Measurements from ENCODE around the gene DLK2. TPM values are rescaled to one million over a fixed set of nuclear protein-coding genes. Genes with fewer than 3 reads are reported as not detected.

The DLK2 gene
- total RNA-seq, 1 experiment from 2014 or later: 0.75 TPM

- no peak overlapping the region for H3K4me3 Mint-ChIP-seq (ENCODE audit: unreplicated experiment)
- no TSS peak for BruUV-seq (replicated peaks)
- Histone ChIP-seq H3K36me3 (ENCODE audit: control insufficient read depth, insufficient read depth, low read length) (no peaks in the 10 kb centered on the region), H3K4me3 (ENCODE audit: low read depth, low read length) (no peak overlapping the region), H3K27me3 (replicated peaks; ENCODE audit: control insufficient read depth, insufficient read depth, low read length) (no peaks in the 10 kb centered on the region), H3K4me1 (no peaks in the 10 kb centered on the region), H3K9me3 (no peaks in the 10 kb centered on the region)
- POLR2A ChIA-PET: no interaction called here
- intact Hi-C loops (cut with micrococcal nuclease; ENCODE audit: unreplicated experiment): no loop called here
- CTCF ChIA-PET: interaction anchor here (0.6 to 1.2 kb wide), 3 partner anchors 13 to 46 kb away, joined by 3 to 4 read pairs (median 3); partner anchors contain the start of gene ABCC10
- DNase-seq: no peak
- no peaks in the 10 kb centered on the region for H3K9me3 Mint-ChIP-seq (ENCODE audit: unreplicated experiment)
- no peak for TF ChIP-seq CTCF (IDR thresholded peaks at IDR 0.05; ENCODE audit: insufficient read depth in 1 of 2, low read depth in 1 of 2, low read length in 1 of 2, severe bottlenecking in 1 of 2, unreplicated experiment in 1 of 2)
- H3K4me1 Mint-ChIP-seq (ENCODE audit: low read depth, unreplicated experiment): no peaks in the 10 kb centered on the region
- no peak overlapping the region for H3K27ac Mint-ChIP-seq (ENCODE audit: unreplicated experiment)
- peaks cover 25% of the 10 kb centered on the region for H3K36me3 Mint-ChIP-seq (ENCODE audit: insufficient read depth, unreplicated experiment)
- no peaks in the 10 kb centered on the region for H3K27me3 Mint-ChIP-seq (ENCODE audit: insufficient read depth, unreplicated experiment)
Observed at GRCh38 chr6:43444036-43444435, 11.3 kb downstream of the DLK2 start.

GRCh38 chr6:43442935-43443334 lies 12.4 kb downstream of the DLK2 start:
- no peaks in the 10 kb centered on the region for H3K4me1 Mint-ChIP-seq (ENCODE audit: low read depth, unreplicated experiment)
- Histone ChIP-seq H3K4me3 (ENCODE audit: low read depth, low read length) (no peak overlapping the region), H3K4me1 (no peaks in the 10 kb centered on the region), H3K27me3 (replicated peaks; ENCODE audit: control insufficient read depth, insufficient read depth, low read length) (no peaks in the 10 kb centered on the region), H3K36me3 (ENCODE audit: control insufficient read depth, insufficient read depth, low read length) (0 out of 2 replicates have a peak, but pooled peaks cover 2% of the 10 kb centered on the region), H3K9me3 (no peaks in the 10 kb centered on the region)
- DNase-seq: no peak
- H3K27ac Mint-ChIP-seq (ENCODE audit: unreplicated experiment): no peak overlapping the region
- ChIA-PET CTCF (no interaction called here), POLR2A (no interaction called here)
- intact Hi-C loops (cut with micrococcal nuclease; ENCODE audit: unreplicated experiment): no loop called here
- H3K9me3 Mint-ChIP-seq (ENCODE audit: unreplicated experiment): no peaks in the 10 kb centered on the region
- no peaks in the 10 kb centered on the region for H3K27me3 Mint-ChIP-seq (ENCODE audit: insufficient read depth, unreplicated experiment)
- H3K4me3 Mint-ChIP-seq (ENCODE audit: unreplicated experiment): no peak overlapping the region
- no TSS peak for BruUV-seq (replicated peaks)
- TF ChIP-seq CTCF (IDR thresholded peaks at IDR 0.05; ENCODE audit: insufficient read depth in 1 of 2, low read depth in 1 of 2, low read length in 1 of 2, severe bottlenecking in 1 of 2, unreplicated experiment in 1 of 2): no peak
- H3K36me3 Mint-ChIP-seq (ENCODE audit: insufficient read depth, unreplicated experiment): peaks cover 25% of the 10 kb centered on the region

- Mint-ChIP-seq H3K27ac (ENCODE audit: unreplicated experiment) (no peak overlapping the region), H3K4me3 (ENCODE audit: unreplicated experiment) (no peak overlapping the region), H3K4me1 (ENCODE audit: low read depth, unreplicated experiment) (peaks cover 15% of the 10 kb centered on the region), H3K36me3 (ENCODE audit: insufficient read depth, unreplicated experiment) (peaks cover 5% of the 10 kb centered on the region), H3K9me3 (ENCODE audit: unreplicated experiment) (no peaks in the 10 kb centered on the region), H3K27me3 (ENCODE audit: insufficient read depth, unreplicated experiment) (no peaks in the 10 kb centered on the region)
- H3K9me3 ChIP-seq: no peaks in the 10 kb centered on the region
- DNase-seq: no peak
- intact Hi-C loops (cut with micrococcal nuclease; ENCODE audit: unreplicated experiment): no loop called here
- TF ChIP-seq CTCF (IDR thresholded peaks at IDR 0.05; ENCODE audit: insufficient read depth in 1 of 2, low read depth in 1 of 2, low read length in 1 of 2, severe bottlenecking in 1 of 2, unreplicated experiment in 1 of 2): no peak
- ChIA-PET CTCF (interaction anchor here (0.6 to 1.6 kb wide), 4 partner anchors 10 to 47 kb away, joined by 3 to 11 read pairs (median 6); partner anchors contain the start of gene ABCC10), POLR2A (no interaction called here)
- no peak overlapping the region for H3K4me3 ChIP-seq (ENCODE audit: low read depth, low read length)
- peaks cover 17% of the 10 kb centered on the region for H3K4me1 ChIP-seq
- peaks cover 4% of the 10 kb centered on the region; the same call in 1 of the 2 replicates for H3K36me3 ChIP-seq (ENCODE audit: control insufficient read depth, insufficient read depth, low read length)
- BruUV-seq (replicated peaks): no TSS peak
- H3K27me3 ChIP-seq (replicated peaks; ENCODE audit: control insufficient read depth, insufficient read depth, low read length): no peaks in the 10 kb centered on the region
Observed at GRCh38 chr6:43437700-43438099, 17.6 kb downstream of the DLK2 start.
